ACHN (cell line): ENCODE data around the gene TMEM150B.

Experiments
- DNase-seq: peaks from one replicate; pipeline ENCODE4 v3.0.0-alpha.2; 2015
- in situ Hi-C: cut with HindIII; loops from 2 replicates; pipeline ENCODE4 v1.10.0; 2017; ENCODE audit warnings: low sequenced_read_pairs, low pct_ligation_motif_present, low pct_unique_long_range_greater_than_20kb

TMEM150B gene

DNA sequence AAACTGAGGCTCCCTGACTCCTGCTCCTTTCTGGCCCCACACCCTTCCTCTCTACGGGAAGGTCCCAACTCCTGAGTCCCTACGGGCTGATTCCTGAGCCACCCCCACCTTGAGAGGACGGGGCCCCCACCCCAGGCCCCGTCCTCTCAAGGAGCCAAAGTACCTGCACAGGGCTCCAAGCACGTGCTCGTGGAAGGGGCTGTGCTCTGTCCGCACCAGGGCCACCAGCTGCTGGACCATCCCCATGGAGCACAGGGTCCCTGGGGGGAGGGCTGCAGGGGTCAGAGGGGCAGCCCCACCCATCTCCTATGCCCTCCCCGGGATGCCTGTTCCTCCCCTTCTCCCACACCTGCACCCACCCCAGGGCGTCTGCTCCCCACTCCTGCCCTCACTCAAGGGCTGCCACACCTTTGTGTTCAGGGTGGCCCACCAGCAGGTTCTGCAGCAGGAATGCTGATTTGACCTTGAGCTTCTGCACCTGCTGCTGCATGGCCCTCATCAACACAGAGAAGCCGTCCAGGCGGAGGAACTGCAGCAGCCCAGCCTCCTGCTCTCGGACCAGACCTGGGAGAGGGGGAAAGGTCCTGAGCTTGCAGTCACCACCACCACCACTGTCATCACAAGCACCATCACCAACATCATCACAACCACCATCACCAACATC lies 59.3 kb downstream of the TMEM150B start:
- in situ Hi-C loops: no loop called here

GRCh38 chr19:55265173-55265572 lies 60.0 kb downstream of the TMEM150B start:
- no peak for DNase-seq

More for the DNA sequence above, 59.3 kb downstream of the TMEM150B start:
- no peak for DNase-seq

DNA sequence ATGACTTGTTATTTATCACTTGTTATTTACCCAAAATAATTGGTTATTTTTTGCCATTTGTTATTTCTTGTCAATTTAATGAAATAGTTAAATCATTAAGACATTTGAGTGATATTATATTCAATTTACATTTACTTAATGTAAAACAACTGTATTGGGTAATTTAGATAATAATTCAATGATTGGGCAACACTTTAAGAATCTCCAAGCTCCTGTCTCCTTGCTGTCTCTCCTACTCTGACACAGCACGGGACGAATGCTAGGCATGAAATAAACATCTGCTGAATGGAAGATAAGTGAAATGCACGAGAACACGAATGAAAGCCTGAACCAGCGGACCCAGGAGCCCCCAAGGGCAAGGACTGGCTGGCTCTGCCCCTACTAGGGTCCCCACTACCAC lies 60.6 kb downstream of the TMEM150B start:
- DNase-seq: no peak
- in situ Hi-C loops: no loop called here

More at GRCh38 chr19:55265173-55265572, 60.0 kb downstream of the TMEM150B start:
- in situ Hi-C loops: no loop called here
